Measurements from ENCODE around the gene ABI3BP.

Gene ABI3BP

DNA sequence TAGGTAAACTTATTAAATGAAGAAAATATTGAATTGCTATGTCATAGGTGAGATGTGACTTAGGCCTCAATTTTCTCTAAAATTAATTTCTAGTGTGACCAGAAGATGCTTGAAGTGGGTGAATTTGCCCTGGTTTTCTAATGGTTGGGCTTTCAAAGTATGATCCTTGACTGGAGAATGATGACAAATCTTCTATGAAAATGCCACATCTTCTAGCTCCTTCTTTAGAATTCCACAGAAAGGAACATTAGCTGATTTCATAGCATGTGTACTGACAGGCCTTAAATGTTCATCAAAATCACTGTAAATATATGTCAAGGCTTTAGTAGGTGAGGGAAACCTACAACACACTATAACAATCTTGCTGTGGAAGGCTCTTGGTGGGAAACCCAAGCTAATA lies 8.9 kb downstream of the ABI3BP start:
- DNase-seq (ENCODE audit: low read depth in 2 of 2) = no peak

DNA sequence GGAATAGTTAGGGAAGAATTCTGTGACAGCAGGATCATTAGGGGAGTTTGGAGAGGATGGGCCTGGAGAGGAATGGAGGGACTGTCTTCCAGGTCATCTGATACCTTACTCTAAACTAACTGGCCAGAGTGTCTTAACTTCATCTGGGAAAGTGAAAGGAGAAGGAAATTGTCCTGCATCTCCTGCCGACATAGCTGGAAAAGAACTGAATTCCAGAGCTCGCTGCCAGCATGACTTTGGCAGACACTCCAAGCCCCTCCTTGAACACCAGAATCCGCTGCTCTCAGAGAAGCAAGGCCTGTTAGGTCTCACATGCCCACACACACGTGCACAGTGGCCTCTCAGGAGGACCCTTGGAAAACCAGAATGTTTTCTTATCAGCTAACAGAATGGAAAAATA lies 10.5 kb downstream of the ABI3BP start:
- peak in 1 of 2 experiments; percentile 25 for DNase-seq (ENCODE audit: low read depth in 2 of 2)

DNA sequence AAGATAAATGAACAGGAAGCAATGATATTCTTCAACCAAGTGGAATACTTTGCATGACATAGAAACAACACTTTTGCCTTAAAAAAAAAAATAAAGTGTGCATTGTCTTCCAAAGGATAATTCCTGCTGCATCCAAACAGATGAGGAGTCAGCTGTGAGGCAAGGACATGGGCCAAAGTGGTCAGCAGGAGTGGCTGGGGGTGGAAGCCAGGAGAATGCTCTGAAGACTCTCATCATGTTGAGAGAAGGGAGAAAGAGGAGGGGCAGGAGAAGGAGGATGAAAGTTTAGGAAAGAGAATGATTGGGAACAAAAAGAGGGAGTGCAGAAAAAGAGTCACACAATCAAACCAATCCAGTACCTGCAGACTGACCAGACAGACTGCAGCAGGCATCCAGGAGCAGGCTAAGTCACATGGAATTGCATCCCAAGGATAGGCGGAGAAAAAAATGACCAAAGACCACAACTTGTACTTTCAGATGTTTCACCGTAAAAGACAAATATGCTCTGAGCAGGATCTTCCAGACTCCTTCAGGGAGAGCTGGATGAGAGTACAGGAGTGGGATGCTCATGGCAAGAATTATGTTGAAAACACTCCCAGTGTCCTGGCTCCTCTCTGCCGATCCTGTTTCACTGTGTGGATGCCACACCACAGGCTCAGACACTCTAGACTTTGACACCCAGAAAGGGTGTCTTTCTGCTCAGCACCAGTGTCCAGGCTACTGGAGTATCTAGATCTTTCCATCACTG lies 11.9 kb downstream of the ABI3BP start:
- DNase-seq (ENCODE audit: low read depth in 2 of 2) = no peak

DNA sequence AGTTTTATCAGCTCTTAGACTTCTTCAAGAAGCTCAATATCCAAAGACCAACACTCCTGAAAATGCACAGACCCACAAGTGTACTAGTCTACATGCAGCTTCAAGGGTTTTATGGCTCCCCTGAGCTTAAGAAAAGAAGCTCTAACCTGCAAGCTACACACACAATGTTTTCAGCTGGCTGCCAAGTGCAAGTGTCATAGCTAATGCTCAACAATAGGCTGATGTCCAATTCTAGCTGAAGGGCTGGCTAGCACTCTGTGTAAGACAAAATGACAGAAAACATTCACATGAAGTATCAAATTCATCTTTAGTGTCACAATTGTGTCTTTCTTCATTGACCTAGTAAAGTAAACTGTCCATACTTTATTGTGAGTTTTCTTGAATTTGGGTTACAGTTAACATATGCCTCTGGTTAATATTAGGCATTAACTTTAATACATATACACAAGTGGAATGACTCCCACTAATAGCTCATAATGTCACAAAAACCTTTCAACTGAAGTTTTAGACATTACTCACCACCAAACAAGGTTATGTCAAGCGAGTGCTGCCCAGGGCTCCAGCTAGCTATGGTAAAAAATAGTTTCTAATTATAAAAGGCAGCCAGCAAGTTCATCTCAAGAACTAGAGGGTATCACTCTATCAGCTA lies 15.1 kb downstream of the ABI3BP start:
- DNase-seq (ENCODE audit: low read depth in 2 of 2) = no peak

DNA sequence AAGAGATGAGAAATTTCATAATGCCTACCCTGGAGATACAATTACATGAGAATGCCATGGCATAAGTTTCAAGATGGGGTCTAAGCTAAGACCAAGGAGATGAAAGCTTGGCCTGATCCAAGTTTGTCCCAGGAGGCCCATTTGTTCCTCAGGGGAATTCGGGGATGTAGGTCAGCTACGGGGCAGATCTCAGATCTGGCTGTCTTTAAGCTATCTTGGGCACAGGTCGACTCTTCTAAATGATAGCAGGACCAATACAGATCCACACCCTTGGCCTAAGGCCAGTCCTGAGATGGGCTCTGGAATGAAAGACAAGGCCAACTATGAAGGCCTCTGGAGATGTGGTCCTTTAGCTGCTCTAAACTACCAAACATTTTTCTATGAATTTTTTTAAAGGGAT lies 16.6 kb downstream of the ABI3BP start:
- no peak for DNase-seq (ENCODE audit: low read depth in 2 of 2)

DNA sequence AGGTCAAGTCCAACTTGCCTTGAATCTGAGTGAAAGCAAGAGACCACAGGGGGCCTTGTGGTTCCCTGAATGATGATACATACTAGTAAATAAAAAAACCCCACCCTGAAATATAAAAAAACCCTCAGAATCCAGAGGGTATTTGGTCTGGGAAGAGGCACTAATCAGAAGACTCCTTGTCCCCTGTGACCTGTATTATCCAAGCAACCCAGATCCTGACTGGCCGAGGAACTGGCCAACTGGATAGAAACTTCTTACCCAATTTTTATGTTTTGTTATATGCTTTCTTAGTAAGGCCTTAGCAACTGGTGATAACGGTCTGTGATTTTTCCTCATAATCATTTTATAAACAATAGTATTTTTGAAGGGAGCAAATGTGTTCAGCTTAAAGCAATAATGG lies 17.5 kb downstream of the ABI3BP start:
- DNase-seq (ENCODE audit: low read depth in 2 of 2) = no peak

DNA sequence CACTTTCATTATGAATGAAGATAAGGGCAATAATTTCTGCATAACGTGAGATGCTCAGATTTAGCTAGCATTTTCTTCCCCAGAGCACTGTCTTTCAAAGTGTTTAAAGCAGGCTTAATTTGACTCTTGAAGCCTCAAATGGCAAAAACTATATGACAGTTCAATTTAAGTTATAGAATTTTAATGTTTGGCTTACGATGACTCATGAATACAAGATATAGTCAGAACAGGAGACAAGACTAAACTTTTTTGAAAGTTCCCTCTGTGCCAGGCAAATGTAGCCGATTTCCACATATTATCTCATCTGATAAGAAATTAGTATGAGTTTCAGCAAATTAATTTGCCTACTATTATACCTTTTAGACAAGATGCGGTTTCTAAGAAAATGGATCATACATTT lies 19.6 kb downstream of the ABI3BP start:
- DNase-seq (ENCODE audit: low read depth in 2 of 2) = no peak

DNA sequence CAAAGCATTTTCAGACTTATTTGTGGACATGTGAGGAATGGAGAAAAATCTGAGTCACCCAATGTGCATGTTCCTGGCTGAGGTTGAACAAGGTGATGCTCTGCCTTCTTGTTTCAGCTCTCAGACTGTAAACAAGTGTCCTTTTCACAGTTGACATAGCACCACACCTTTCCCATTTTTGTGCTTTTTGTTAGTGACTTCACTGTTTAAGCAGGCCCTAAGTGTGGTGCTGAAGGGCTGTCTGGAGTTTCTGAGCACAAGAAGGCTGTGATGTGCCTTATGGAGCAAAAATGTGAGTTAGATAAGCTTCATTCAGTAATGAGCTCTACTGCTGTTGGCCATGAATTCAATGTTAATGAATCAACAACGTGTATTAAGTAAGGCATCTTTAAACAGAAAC lies 20.4 kb downstream of the ABI3BP start:
- peak in 1 of 2 experiments; percentile 7 for DNase-seq (ENCODE audit: low read depth in 2 of 2)

DNA sequence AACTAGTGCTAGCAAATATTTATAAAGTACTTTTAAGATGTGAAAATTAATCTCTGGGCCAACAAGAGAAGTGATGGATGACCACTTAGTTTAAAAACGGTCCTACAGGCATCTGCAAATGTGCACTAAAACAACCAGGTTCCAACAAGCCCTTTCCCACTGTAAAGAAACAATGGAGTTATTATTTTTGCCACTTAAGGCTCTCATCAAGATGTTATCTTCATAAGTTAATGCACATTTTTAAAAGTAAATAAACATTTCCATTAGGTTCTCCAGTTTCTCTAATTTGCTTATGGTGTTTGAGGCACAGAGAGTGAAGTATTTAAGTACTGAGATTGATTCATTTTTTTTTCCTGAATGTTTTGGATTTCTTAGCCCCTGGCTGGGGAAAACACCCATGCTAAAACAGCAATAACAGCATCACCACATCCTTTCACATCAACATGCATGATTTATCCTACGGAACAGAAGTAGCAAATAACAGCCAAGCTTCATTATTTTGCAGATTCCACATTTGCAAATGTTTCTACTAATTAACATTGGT lies 20.8 kb downstream of the ABI3BP start:
- DNase-seq (ENCODE audit: low read depth in 2 of 2) = no peak

DNA sequence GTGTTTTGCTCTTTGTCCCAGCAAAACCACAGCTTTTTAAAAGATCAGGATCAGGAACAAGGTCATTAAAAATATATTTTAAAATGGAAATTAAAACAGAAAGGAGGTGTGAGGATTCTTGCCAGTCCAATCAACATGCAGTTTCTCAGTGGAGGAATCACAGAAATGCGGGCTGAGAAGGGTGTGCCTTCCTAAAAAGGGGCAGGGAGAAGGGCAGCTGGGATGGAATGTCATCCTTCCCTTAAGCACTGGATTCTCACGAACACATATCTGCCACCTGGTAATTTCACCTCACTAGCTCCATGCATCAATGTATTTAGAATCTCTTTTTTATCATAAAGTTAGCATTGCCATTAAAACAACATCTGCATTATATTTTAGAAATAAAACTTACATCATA lies 21.4 kb downstream of the ABI3BP start:
- DNase-seq (ENCODE audit: low read depth in 2 of 2) = no peak

DNA sequence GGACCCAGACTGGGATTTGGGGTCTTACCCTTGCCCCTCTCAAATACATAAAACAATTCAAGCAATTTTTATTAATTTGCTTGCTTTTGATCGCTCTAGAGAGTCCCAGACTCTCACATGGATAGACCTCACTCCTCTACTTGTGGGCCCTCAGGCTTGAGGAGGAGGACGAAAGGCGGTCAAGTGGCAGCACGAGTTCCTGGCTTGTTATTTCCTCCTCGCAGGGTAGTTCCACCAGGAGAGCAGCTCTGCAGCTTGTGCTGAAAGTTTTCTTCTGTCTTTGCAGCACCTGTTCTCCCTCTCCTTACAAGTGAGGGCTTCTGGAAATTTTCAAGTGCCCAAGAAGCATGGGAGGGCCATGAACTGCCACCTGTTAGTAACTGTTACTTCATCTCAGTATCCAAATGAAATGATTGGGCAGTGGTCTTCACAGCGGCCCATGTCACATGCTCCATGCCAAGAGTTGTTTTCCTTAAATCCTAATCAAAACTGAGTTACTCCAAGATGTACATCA lies 22.7 kb downstream of the ABI3BP start:
- DNase-seq (ENCODE audit: low read depth in 2 of 2) = no peak

DNA sequence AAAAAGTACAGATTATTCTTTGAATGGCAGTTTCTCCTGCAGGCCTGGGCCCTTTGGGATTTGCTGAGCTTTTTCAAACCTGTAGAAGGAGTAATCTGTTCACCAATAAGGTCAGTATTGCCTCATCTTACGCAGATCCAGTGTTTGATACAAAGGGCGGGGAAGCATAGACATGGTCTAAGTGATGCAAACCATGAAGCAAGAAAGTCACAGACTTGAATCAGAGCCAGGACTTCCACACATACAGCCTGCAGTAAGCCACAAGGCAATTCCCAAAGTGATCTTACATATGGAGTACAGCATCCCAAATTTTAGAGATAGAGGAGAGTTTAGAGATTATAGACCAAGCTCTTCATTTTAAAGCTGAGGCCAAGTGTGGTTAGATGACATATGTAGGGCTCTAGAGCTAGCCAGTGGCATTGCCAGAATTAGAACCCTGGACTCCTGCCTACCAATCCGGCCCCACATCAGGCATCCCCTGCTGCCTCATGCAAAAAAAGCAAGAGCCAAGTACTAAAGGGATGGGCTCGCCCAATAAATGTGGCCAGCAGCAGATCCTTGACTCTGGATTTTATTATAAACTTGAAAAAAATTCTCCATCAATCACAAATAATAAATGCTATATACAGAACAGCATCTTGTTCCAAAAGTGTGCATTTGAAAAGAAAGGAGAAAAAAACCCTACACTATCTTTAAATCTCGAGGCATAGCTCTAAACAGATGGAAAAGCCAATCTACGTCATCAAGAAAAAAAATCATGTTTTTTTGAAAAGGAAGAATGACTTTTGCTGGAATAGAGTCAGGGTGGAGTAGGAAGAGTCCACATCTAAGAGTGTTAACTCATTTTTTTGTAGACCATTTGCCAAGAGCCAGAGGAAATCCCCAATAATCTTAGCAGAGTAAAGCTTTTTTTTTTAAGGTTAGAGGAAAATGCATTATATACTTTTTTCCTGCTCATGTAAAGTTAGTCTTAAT lies 24.0 kb downstream of the ABI3BP start:
- DNase-seq (ENCODE audit: low read depth in 2 of 2) = peak; percentile 60 to 64

DNA sequence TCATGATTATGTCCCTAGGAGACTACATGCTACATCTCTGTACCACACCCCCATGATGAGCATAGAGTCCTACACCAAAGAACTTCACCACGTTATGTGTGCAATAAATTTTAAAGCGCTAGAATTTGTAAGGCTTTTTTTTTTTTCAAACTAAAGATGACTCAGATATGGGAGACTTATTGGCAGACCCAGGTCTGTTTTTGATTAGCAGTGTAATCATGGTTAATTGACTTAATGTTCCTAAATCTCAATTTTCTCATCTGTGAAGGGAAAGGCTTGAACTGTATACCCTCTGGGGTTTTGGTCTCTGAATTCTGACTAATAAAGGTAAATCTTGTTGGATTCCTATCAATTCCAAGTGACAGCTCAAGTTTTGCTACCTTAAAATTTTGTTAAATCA lies 26.4 kb downstream of the ABI3BP start:
- peak; percentile 69 to 70 for DNase-seq (ENCODE audit: low read depth in 2 of 2)

DNA sequence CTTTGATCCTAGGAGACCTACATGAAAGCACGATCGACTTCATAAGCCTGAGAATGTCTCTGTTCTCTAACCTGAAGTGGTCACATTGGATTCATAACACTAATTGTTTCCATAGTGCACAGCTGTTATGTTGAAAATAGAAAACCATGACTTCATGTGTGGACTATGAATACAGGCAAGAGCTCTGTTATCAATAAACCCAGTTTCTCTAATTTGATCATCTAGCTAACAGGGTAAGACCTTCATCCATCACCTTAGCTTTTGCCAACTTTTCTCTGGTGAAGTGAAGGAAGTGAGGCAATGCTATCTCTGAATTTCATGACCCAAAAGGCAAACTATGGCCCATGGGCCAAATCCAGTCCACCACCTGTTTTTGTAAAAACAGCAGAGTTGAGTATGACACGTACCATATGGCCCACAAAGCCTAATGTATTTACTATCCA lies 27.2 kb downstream of the ABI3BP start:
- peak in 1 of 2 experiments; percentile 26 for DNase-seq (ENCODE audit: low read depth in 2 of 2)

DNA sequence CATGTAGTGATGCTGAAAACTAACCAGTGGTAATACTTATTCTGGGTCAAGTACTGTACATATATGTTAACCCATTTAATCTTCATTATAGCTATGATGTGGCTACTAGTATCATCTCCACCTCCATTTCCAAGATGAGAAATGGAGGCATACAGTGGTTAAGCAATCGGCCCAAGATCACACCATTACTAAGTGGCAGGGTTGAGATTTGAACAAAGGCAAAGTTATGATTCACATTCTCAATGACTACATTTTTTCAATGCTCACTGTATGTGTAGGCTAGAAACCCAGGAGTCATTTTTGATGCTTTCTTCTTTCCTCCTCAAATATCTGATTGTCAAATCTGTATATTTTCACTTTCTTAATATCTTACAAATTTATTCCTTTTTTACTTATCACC lies 30.2 kb downstream of the ABI3BP start:
- DNase-seq (ENCODE audit: low read depth in 2 of 2) = no peak

DNA sequence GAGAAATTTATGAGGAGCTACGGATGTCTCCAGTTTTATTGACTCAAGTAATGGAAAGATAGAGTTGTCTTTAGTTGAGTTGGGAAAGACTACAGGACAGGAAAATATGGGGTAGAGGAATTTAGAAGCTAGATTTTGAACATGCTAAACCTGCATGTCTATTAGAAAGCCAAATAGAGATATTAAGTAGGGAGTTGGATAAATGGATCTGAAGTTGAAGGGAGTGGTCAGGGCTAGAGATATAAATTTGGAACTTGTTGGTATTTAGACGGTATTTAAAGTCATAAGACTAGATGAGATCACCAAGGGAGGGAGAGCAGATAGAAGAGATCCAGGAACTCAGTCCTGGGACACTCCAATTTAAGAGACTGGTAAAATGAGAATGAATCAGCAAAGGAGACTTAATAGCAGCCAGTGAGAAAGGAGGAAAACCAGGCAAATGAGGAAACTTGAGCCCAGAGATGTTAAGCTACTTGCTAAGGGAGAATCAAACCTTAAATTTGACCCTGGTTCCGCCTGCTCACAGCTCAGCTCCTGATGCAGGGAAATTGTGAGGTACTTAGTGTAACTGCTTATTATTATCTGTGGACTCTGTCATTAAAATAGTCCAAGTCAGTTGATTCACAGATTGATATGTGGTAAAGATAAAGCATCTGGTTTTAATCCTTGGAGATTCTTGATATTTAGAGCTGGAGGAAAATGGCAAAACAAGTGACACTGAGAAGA lies 35.8 kb downstream of the ABI3BP start:
- DNase-seq (ENCODE audit: low read depth in 2 of 2) = peak in 1 of 2 experiments; percentile 22

DNA sequence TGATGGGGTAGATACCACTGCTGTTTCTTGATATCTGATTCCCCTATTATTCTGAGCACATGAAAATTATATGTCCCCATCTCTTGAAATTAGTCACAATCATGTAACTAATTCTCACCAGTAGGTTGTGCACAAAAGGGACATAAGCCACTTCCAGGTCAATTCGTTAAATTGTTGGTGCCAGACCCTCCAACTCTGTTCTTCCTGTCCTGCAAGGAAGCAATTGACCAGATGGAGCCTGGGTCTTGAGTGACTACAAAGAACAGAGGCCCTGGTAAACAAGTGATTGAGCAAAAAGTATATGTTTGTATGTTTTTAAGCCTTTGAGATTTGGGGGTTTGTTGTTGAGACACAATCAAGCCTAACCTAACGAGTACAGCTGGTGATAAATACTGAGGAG lies 36.9 kb downstream of the ABI3BP start:
- no peak for DNase-seq (ENCODE audit: low read depth in 2 of 2)

DNA sequence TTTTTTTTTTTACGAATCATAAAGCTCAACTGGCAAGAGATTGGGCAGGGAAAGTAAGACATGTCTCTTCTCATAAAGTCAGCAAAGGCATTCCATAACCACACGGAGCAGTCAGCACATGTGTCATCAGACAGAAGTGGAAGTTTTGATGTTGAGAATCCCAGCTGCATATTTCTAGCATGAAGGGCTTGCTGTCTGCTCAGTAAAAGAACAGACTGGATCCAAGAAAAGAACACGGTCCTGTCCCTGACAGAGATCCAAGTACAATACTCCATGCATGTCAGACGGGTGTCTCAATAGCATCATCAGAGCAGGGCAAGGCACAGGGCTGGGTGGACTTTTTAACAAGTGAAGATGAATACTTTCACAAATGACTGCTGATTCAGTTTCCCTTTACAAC lies 38.2 kb downstream of the ABI3BP start:
- peak; percentile 87 to 88 for DNase-seq (ENCODE audit: low read depth in 2 of 2)

DNA sequence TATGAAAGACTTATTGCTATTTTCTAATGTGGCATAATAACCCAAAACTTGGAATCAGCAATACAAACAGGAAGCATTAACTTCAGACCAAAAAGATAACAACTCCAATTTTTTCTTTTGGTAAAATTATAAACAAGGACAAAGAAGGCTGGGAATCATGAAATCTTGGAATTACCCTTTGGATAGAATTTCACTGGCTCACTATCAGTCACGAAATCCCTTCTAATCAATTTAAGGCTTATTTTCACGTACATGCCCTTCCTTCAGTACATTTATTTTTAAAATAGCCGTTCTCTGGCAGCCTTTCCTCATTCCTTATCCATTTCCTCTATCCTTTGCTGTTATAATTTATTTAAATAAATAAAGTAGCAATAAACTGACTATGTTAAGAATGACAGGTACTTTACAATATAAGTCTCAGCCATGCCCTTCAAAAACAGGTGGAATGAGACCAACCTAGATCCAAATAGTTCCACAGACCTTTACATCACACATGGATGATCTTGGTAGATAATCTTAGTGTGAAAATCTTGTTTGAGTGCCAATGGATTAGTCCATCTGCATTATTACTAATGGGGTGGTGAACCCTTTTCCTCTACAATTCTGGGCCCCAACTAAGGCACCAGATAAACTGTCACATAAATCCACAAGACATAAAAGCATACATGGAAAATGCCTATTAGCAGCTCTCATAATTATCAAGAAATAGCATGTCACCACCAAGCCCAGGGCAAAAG lies 38.9 kb downstream of the ABI3BP start:
- DNase-seq (ENCODE audit: low read depth in 2 of 2) = no peak

DNA sequence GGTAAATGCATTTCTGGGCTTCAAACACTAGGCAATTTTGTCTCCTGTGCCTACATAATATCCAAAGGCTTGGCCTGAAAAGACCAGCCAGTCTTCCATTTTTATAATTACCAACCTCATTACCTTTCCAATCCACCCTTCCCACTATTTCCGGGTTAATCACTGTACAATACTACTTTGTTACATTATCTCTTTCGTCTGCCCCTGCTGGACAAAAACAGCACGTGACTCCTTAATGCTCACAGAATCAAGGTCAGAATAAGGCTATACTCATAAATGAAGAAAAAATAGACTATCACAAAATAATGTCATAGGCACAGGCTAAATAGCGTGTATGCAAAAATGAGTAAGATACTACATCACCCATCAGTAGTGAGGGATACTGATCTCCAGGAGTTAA lies 40.1 kb downstream of the ABI3BP start:
- DNase-seq (ENCODE audit: low read depth in 2 of 2) = no peak
